GM19193 (cell line): ENCODE results near the gene TPRG1L.

Experiments used
- POLR2A ChIP-seq: IDR thresholded peaks from 4 replicates; pipeline ENCODE4 v1.6.1; 2011; ENCODE audit not compliant: insufficient read depth, insufficient read length; ENCODE audit errors: extremely low read depth

TPRG1L gene

DNA sequence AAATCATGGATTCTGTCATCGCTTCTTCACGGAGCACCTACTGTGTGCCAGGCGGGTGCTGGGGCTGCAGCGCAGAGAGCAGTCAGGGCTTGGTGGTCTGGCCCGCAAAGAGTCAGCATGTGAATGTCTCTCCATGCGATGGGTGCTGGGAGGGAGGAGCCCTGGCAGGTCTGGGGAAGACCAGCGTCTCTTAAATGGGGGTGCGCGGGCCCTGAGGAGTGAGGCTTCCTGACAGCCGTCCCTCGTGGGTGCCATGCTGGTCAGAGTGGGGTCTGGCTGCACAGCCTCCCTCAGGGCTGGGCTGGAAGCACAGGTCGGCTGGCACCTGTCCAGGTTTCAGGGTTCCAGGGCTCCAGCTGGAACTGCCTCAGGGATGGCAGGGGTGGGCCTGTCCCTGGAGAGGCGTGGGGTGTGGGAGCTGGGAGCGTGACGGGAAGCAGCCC lies 46.0 kb downstream of the TPRG1L start:
- TF ChIP-seq POLR2A: no peak

DNA sequence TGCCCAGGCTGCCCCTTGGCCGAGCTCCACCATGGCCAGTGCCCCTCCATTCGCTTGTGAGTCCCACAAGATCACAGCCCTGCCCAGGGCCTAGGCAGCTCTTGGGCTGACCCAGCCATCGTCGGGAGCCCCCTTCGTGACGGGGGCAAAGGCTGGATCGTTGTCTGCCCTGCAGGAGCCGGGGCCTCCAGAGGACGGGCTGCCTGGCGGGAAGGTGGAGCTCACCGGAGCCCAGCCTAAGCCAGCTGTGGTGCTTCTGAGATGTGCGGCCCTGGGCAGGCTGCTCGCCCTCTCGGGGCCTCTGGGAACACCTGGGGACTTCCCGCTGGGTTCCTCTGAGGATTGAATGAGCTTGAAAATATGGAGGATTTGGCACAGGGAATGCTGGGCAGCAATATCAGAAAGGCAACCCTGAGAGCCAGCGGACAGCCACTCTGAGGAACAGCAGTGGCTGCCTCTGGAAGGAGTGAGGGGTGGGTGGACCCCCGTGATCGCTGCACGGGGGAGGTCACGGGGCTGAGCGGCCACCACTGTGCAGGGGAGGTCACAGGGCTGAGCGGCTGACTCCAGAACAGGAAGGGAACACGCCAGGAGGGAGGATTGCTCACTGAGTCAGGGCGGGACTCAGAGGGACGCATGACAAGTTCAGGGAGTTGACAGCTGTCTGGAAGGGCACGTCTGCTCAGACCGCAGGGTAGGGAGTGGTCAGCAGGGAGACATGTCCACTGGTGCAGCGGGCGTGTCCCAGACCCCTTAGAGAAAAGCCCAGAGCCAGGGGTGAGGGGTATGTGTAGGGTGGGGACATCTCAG lies 46.8 kb downstream of the TPRG1L start:
- no peak for TF ChIP-seq POLR2A

DNA sequence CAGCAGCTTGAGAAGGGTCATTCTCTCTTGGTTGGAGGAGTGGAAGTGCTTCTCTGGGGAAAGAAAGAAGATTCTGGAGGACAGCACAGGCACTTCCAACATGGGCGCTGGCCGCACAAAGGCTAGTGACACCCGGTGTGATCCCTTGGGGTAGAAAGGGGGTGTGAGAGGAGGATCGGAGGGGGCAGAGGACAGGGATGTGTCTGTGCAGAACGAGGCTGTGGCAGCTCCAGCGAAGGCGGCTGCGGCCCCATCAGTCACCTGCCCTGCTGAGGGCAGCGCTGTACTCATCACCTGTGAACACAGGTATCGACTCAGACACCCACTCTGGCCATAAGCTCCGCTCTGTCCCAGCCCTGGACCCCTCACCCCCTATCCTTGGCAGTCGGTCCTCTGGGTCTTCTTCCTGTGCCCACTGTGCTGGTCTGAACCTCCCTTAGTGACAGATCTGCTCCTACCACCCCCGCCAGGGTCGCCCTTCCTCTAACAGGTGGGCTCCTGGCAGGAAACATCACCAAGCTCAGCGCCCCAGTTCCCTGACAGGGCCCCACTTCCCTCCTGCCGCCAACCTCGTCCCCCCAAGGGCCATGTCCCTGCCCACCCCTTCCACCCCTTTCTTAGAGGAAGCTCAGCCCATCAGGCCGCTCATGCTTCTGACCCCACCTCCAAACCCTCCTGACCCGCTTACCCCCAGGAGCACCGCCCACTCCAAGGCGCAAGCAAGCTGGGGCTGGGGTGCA lies 47.6 kb downstream of the TPRG1L start:
- TF ChIP-seq POLR2A: no peak

DNA sequence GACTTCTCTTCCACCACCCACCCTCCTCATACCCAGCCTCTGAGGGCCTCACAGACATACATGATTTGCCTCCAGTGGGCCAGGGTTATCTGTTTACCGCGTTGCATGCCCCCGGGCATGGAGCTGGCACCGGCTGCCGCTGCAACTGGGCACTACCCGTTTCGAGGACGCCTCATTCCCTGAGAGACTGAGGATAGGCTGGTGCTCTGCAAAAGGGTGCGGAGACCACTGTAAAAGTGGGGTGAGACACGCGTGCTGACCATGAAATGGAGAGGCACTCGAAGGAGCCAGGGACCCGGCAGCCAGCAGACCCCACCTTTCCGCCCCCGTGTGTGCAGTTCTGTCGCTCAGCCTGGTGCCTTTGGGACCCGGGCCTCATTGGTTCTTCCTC lies 48.2 kb downstream of the TPRG1L start:
- no peak for TF ChIP-seq POLR2A

DNA sequence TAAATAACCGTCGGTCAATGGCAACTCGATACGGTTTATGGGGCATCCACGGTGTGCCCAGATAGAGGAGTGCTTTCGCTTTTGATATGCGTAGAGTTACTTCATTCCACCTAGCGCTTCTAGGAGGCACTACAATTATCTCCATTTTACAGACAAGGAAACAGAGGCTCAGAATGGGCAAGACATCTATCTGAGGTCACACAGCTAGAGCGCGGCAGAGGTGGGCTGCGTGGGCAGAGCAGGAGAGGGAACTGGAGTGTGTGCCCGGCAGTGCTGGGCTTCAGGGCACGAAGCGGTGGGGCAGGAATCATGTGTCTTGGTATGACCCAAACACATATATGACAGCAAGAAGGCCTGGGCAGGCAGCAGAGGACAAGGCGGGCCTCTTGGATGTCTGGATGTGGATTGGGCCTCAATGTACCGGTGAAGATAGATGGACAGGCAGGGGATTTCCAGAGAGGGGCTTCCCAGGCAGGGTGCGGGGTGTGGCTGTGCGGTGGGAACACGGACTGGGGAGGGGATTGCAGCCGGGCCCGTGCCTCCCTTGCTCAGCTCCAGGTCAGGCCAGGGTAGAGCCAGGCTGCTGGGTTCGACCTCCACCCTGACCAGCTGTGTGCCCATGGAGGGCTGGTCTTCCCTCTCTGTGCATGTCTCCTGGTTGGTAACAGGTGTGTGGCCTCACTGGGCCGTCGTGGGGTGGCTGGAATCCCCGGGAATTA lies 48.7 kb downstream of the TPRG1L start:
- TF ChIP-seq POLR2A: peak; percentile 56

DNA sequence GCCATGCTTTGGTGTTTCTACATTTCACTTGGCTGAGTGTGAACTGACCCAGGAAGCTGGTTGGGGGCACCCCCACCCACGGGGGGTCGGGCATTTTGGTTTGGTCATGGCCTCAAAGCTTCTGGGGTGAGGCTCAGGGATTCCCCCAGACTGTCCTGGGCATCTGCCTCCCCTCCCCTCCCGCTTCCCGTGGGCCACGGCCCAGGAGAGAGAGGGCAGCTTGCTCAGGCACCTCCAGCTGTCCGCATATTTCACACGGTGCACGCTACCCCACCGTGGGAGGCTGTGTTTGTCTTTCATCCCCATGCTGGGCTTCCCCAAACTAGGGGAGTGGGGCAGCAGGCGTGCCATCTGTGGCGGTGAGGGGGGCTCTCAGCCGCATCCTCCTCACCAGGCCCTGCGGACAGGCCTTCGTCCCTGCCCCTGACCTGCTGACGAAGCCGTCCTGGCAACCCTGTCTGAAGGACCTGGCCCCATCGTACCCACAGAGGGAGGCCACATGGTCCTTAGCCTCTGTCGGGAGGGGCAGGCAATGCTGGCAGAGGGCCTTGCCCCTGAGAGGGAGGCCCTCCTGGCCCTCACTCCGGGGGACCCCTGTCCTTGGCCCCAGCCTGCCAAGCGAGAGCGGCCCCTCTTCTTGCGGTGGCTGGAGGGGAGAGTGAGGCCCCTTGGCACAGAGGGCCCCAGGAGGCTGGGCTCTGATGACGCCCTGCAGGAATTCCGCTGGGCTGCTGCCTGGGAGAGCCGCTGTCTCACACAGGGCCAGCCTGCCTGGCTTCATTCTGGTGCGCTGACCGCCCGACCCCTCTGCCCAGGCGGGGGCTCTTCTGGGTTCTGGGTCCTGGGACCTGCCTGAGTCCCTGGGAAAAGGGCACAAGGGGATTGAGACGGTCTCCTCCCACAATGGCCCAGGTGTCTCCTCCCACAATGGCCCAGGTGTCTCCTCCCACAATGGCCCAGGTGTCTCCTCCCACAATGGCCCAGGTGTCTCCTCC lies 49.6 kb downstream of the TPRG1L start:
- TF ChIP-seq POLR2A: no peak

DNA sequence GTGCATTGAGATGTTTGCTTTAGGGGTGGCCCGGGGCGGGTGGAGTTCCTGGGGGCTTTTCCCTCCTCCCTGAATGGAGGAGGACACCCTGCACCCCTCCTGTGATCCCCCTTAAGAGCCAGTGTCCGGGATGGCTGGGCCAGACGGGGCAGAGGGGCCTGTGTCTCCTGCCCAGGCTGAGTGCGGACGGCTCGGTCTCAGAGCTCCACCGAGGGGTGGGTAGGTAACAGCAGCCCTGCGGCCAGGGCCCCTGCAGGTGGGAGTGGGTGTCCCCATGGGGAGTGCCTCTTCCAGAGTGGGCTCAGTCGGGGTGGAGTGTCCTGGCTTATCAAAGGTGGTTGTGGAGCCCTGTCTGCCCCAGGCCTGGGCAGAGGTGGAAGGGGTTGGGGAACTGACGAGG lies 50.6 kb downstream of the TPRG1L start:
- TF ChIP-seq POLR2A: no peak

DNA sequence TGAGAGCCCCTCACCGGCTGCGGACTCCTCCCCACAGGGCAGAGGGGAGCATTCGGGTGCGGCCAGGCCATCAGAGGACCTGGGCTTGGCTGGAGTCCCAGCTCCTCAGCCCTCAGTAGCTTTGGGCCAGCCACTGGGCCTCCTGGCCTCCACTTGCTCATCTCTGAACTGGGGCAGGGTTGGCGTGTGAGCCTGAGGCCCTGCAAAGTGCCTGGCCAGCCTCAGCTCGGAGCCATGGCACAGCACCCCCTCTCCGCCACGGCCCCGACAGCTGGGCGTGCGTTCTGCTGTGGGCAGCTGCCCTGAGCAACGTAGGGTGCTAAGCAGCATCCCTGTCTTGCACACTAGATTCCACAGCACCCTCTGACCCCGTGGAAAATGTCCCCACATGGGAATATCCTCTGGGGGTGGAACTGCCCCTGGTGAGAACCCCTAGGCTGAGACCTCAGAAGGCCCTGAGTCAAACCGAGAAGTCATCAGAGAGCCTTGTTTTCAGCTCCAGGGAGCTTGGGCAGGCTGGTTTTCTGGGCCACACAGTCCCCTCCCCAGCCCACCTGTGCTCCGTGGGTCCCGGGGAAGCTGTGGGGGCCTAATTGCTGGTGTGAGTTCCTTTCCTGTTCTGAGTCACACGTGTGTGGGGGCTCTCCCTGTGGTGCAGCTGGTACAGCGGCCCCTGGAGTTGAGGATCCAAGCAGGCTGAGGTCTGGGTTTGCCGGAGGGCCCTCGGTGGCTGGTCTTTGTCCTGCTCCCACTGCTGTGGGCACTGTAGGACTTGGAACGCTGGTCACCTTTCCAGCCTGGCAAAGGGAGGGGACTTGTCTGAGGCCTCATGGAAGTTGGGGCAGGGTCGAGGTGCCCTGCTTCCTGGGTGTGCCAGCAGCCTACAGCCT lies 52.0 kb downstream of the TPRG1L start:
- TF ChIP-seq POLR2A: peak; percentile 24

DNA sequence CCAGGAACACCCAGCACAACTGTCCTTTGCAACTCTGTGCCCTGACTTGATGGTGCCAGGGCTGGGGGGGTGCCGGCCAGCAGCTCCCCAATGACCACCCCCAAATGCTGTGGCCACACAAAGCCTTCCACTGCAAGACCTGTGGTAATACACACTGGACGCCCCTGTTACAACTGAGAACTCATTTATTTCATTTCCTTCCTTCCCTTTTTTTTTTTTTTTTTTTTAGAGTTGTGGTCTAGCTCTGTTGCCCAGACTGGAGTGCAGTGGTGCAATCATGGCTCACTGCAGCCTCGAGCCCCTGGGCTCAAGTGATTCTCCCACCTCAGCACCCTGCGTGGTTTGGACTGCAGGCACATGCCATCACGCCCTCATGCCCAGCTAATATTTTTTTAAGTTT lies 52.7 kb downstream of the TPRG1L start:
- no peak for TF ChIP-seq POLR2A

DNA sequence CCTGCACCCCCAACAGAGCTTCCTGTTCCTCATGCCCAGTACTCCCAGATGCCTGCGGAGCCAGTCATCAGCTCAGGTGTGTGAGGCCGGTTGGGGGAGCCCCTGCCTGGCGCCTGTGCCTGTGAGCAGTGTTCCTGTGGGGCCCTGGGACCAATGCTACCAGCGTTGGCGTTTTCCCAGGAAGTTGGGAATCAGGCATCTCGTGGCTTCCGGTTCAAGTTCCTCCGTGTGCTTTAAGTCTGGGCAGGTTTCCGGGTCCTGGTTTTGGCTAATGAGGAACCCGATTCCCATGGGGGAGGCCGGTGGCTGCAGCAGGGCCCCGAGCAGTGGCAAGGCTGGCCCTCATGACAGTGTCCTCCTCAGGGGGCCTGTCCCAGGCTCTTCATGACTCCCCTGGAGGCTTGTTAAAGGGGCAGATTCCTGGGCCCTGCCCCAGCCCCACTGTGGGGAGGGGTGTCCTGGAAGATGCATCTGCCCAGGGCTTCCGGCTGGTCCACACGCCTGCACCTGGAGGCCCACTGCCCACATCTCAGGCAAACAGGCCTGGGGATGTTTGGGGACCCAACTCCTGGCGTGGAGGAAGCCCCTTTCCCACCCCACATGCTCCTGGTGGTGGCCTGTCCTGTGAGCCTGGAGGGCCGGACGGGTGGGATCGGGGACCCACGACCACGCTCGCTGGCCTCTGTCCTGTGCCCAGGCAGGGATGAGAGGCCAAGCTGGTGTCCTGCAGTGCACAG lies 53.7 kb downstream of the TPRG1L start:
- TF ChIP-seq POLR2A: no peak

DNA sequence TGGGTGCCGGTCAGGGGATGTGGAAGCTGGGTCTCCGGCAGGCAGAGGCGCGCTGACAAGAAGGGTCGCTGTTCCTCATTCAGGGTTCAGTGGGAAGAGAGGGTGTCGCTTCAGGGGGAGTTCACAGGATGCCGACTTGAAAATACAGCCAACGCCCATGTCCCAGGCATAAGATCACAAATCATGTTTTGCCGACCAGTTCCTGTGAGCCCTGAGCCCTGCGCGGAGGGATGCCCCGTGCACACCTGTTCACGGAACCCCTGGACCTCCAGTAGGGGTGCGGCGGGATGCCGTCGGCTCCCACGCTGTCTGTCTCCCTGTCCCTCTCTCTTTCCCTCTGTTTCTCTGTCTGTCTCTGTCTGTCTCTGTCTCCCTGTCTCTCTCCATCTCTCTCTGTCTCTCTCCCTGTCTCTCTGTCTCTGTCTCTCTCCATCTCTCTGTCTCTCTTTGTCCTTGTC lies 54.3 kb downstream of the TPRG1L start:
- TF ChIP-seq POLR2A: no peak
